Sigmoid colon (tissue), 4 donors: Measurements from ENCODE around the gene ATP2A2.

Experiments used
- CTCF ChIP-seq, 4 experiments: fragments of 450-650 bp in 3 of 4; fragments of 200-600 bp in 1 of 4; IDR thresholded peaks; one replicate each; pipeline ENCODE4 v1.5.1; 2016 to 2019; ENCODE audit warnings: antibody characterized with exemption in 4 of 4, mild to moderate bottlenecking in 3 of 4, moderate library complexity in 2 of 4
- POLR2AphosphoS5 ChIP-seq, 4 donors: sonication (generic); formaldehyde crosslinking; IDR thresholded peaks; one replicate each; pipeline ENCODE4 v1.6.1; 2017; ENCODE audit warnings: antibody characterized with exemption in 4 of 4

- no peak for TF ChIP-seq CTCF (IDR thresholded peaks at IDR 0.05)
- no peak for TF ChIP-seq POLR2AphosphoS5 (IDR thresholded peaks at IDR 0.05)
These were observed 35.8 kb downstream of the ATP2A2 start for GRCh38 chr12:110316861-110317260.
